ENCODE results near the gene ERAP2.
"Not testable (repeated sequence)": the region's sequence is repeated elsewhere in the genome, so short reads cannot be mapped to it uniquely, and the experiment has no call there.

Gene ERAP2

GRCh38 chr5:96901384-96901783 lies 25.1 kb downstream of the ERAP2 start:
- no peak for DNase-seq (ENCODE audit: low read depth in 3 of 3)

GRCh38 chr5:96901841-96902240 lies 25.5 kb downstream of the ERAP2 start:
- DNase-seq (ENCODE audit: low read depth in 3 of 3) = no peak

- DNase-seq (ENCODE audit: low read depth in 3 of 3) = no peak
These were observed 26.6 kb downstream of the ERAP2 start for GRCh38 chr5:96902876-96903275.

GRCh38 chr5:96903300-96903699 lies 27.0 kb downstream of the ERAP2 start:
- no peak for DNase-seq (ENCODE audit: low read depth in 3 of 3)

- no peak for DNase-seq (ENCODE audit: low read depth in 3 of 3)
These were observed 28.0 kb downstream of the ERAP2 start for GRCh38 chr5:96904054-96904931.

GRCh38 chr5:96905864-96906263 lies 29.6 kb downstream of the ERAP2 start:
- DNase-seq (ENCODE audit: low read depth in 3 of 3) = no peak

GRCh38 chr5:96909003-96909402 lies 32.7 kb downstream of the ERAP2 start:
- no peak for DNase-seq (ENCODE audit: low read depth in 3 of 3)

GRCh38 chr5:96909435-96909834 lies 33.1 kb downstream of the ERAP2 start:
- no peak for DNase-seq (ENCODE audit: low read depth in 3 of 3)

- no peak for DNase-seq (ENCODE audit: low read depth in 3 of 3)
These were observed 34.8 kb downstream of the ERAP2 start for GRCh38 chr5:96911139-96911538.

GRCh38 chr5:96913233-96913632 lies 36.9 kb downstream of the ERAP2 start:
- DNase-seq (ENCODE audit: low read depth in 3 of 3) = no peak

- DNase-seq (ENCODE audit: low read depth in 3 of 3) = no peak
These were observed 43.5 kb downstream of the ERAP2 start for GRCh38 chr5:96919754-96920197.

GRCh38 chr5:96920744-96921355 lies 44.5 kb downstream of the ERAP2 start:
- no peak for DNase-seq (ENCODE audit: low read depth in 3 of 3)

GRCh38 chr5:96922499-96923244 lies 46.4 kb downstream of the ERAP2 start:
- no peak for DNase-seq (ENCODE audit: low read depth in 3 of 3)

GRCh38 chr5:96924016-96924443 lies 47.7 kb downstream of the ERAP2 start:
- DNase-seq (ENCODE audit: low read depth in 3 of 3) = no peak

- DNase-seq (ENCODE audit: low read depth in 3 of 3) = no peak
These were observed 50.0 kb downstream of the ERAP2 start for GRCh38 chr5:96926276-96926675.

- no peak for DNase-seq (ENCODE audit: low read depth in 3 of 3)
These were observed 50.7 kb downstream of the ERAP2 start for GRCh38 chr5:96927008-96927407.

- DNase-seq (ENCODE audit: low read depth in 3 of 3) = no peak
These were observed 52.8 kb downstream of the ERAP2 start for GRCh38 chr5:96928931-96929708.

- DNase-seq (ENCODE audit: low read depth in 3 of 3) = no peak
These were observed 53.8 kb downstream of the ERAP2 start for GRCh38 chr5:96930058-96930457.

- DNase-seq (ENCODE audit: low read depth in 3 of 3) = no peak
These were observed 54.3 kb downstream of the ERAP2 start for GRCh38 chr5:96930589-96930988.

GRCh38 chr5:96931037-96931436 lies 54.7 kb downstream of the ERAP2 start:
- not testable (repeated sequence) for DNase-seq (ENCODE audit: low read depth in 3 of 3)

- DNase-seq (ENCODE audit: low read depth in 3 of 3) = no peak
These were observed 55.3 kb downstream of the ERAP2 start for GRCh38 chr5:96931605-96932004.

- no peak for DNase-seq (ENCODE audit: low read depth in 3 of 3)
These were observed 55.7 kb downstream of the ERAP2 start for GRCh38 chr5:96932026-96932425.

All from stimulated activated CD4-positive, alpha-beta T cell treated with anti-CD3 and anti-CD28 coated beads, TNF-alpha, amount 100 ng/mL, for 48 hours (primary cell).